Measurements from ENCODE around the gene NECTIN1. TPM values are rescaled to one million over a fixed set of nuclear protein-coding genes. Genes with fewer than 3 reads are reported as not detected.

The NECTIN1 gene
- total RNA-seq, 1 donor from 2014 or later = 19.5 TPM

- no peak overlapping the region for H3K4me3 Mint-ChIP-seq
- peaks cover 68% of the 10 kb centered on the region for H3K4me1 Mint-ChIP-seq
These were observed 29.8 kb downstream of the NECTIN1 start for GRCh38 chr11:119699227-119699626.

GRCh38 chr11:119697882-119698281 is 31.1 kb downstream of the NECTIN1 start:
- Histone ChIP-seq H3K4me2 (no peak overlapping the region), H3F3A (ENCODE audit: low read depth) (peaks cover 11% of the 10 kb centered on the region), H3K4me1 (peaks cover 53% of the 10 kb centered on the region), H3K4me3 (no peak overlapping the region), H2AFZ (replicated peaks) (no peak overlapping the region), H3K27ac (no peak overlapping the region), H3K27me3 (no peaks in the 10 kb centered on the region), H3K9ac (no peak overlapping the region), H3K79me2 (ENCODE audit: low read depth) (peaks cover 97% of the 10 kb centered on the region), H3K9me3 (ENCODE audit: low read depth) (no peaks in the 10 kb centered on the region), H3K36me3 (no peaks in the 10 kb centered on the region), H4K20me1 (ENCODE audit: low read depth) (peaks cover 100% of the 10 kb centered on the region)
- Mint-ChIP-seq H3K27ac (no peak overlapping the region), H3K4me3 (no peak overlapping the region), H3K36me3 (no peaks in the 10 kb centered on the region), H3K4me1 (peaks cover 71% of the 10 kb centered on the region), H3K27me3 (ENCODE audit: insufficient read depth, low read depth) (peaks cover 4% of the 10 kb centered on the region), H3K9me3 (no peaks in the 10 kb centered on the region)
- TF ChIP-seq EZH2 (IDR thresholded peaks at IDR 0.05) (no peak), CTCF (IDR thresholded peaks at IDR 0.05) (no peak), EZH2phosphoT487 (IDR thresholded peaks at IDR 0.05) (no peak)
- DNase-seq (ENCODE audit: low spot score) = no peak

More at GRCh38 chr11:119699227-119699626, 29.8 kb downstream of the NECTIN1 start:
- H3K36me3 Mint-ChIP-seq = no peaks in the 10 kb centered on the region
- H3K36me3 ChIP-seq = no peaks in the 10 kb centered on the region
- no peaks in the 10 kb centered on the region for H3K9me3 ChIP-seq (ENCODE audit: low read depth)
- H3K4me2 ChIP-seq = no peak overlapping the region
- H3K9me3 Mint-ChIP-seq = no peaks in the 10 kb centered on the region
- H3K79me2 ChIP-seq (ENCODE audit: low read depth) = peaks cover 97% of the 10 kb centered on the region
- H4K20me1 ChIP-seq (ENCODE audit: low read depth) = peaks cover 100% of the 10 kb centered on the region
- H3K27me3 ChIP-seq = no peaks in the 10 kb centered on the region
- H3K4me1 ChIP-seq = peaks cover 40% of the 10 kb centered on the region
- peaks cover 8% of the 10 kb centered on the region for H3F3A ChIP-seq (ENCODE audit: low read depth)
- H3K27ac Mint-ChIP-seq = no peak overlapping the region
- H3K4me3 ChIP-seq = no peak overlapping the region
- H3K27ac ChIP-seq = no peak overlapping the region
- no peak overlapping the region for H3K9ac ChIP-seq
- H3K27me3 Mint-ChIP-seq (ENCODE audit: insufficient read depth, low read depth) = peaks cover 2% of the 10 kb centered on the region
- no peak for DNase-seq (ENCODE audit: low spot score)
- TF ChIP-seq EZH2 (IDR thresholded peaks at IDR 0.05) = no peak
- TF ChIP-seq EZH2phosphoT487 (IDR thresholded peaks at IDR 0.05) = no peak
- TF ChIP-seq CTCF (IDR thresholded peaks at IDR 0.05) = no peak
- H2AFZ ChIP-seq (replicated peaks) = no peak overlapping the region

- Histone ChIP-seq H3K4me3 (no peak overlapping the region), H3K9me3 (ENCODE audit: low read depth) (no peaks in the 10 kb centered on the region), H3K4me2 (no peak overlapping the region), H3K27me3 (no peaks in the 10 kb centered on the region), H3K79me2 (ENCODE audit: low read depth) (peaks cover 97% of the 10 kb centered on the region), H3F3A (ENCODE audit: low read depth) (peaks cover 11% of the 10 kb centered on the region), H3K27ac (no peak overlapping the region), H3K4me1 (peaks cover 57% of the 10 kb centered on the region), H3K36me3 (no peaks in the 10 kb centered on the region), H3K9ac (no peak overlapping the region), H4K20me1 (ENCODE audit: low read depth) (peaks cover 100% of the 10 kb centered on the region), H2AFZ (replicated peaks) (no peak overlapping the region)
- DNase-seq (ENCODE audit: low spot score) = no peak
- H3K27me3 Mint-ChIP-seq (ENCODE audit: insufficient read depth, low read depth) = peaks cover 4% of the 10 kb centered on the region
- H3K9me3 Mint-ChIP-seq = no peaks in the 10 kb centered on the region
- H3K27ac Mint-ChIP-seq = no peak overlapping the region
- peaks cover 71% of the 10 kb centered on the region for H3K4me1 Mint-ChIP-seq
- no peaks in the 10 kb centered on the region for H3K36me3 Mint-ChIP-seq
- no peak overlapping the region for H3K4me3 Mint-ChIP-seq
- TF ChIP-seq EZH2phosphoT487 (IDR thresholded peaks at IDR 0.05) (no peak), CTCF (IDR thresholded peaks at IDR 0.05) (no peak), EZH2 (IDR thresholded peaks at IDR 0.05) (no peak)
These were observed 31.6 kb downstream of the NECTIN1 start for GRCh38 chr11:119697445-119697844.

All from neural progenitor cell (in vitro differentiated cells).